ENCODE results near the gene DCC.

- TF ChIP-seq POLR2A (IDR thresholded peaks at IDR 0.05; ENCODE audit: low read length) (no peak), GATA1 (IDR thresholded peaks at IDR 0.05; ENCODE audit: low read depth, low read length) (no peak)
Measured at GRCh38 chr18:52722904-52723303, 382.9 kb downstream of the DCC start.
